Measurements from ENCODE around the gene BSCL2. TPM values are rescaled to one million over a fixed set of nuclear protein-coding genes. Genes with fewer than 3 reads are reported as not detected.

Gene BSCL2
- total and polyA plus RNA-seq, 2 of the 13 experiments (the other 11 are each of a cell fraction or from before 2014, with no cell fraction given) = 19.5 to 21.1 TPM

DNA sequence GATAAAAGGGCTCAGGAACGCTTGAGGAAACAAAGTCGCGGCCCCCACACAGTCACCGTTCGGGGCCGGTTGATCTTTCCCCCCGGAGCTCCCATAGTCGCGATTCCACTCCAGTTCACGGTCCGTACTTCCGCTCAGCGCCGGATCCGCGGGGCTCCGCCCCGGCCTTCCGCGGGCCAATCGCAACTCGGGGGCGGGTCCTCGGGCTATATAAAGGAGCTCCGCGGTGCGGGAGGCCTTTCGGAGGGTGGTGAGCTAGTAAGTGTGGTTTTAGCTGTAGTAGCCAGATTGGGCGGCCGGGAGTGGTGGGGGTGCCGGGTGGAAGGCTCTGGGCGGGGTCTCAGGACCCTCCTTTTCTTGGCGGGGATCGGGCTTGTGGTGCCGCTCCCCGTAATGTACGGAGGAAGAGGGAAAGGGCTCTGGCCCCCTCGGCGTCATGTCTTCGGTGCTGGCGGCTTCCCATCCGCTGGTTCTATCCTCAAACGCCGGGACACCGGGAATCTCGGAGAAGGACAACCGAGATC, 42.1 kb downstream of the BSCL2 start, which contains the start of the genes C11orf98 and CSKMT (continued):
- TF ChIP-seq, protein P1, sequence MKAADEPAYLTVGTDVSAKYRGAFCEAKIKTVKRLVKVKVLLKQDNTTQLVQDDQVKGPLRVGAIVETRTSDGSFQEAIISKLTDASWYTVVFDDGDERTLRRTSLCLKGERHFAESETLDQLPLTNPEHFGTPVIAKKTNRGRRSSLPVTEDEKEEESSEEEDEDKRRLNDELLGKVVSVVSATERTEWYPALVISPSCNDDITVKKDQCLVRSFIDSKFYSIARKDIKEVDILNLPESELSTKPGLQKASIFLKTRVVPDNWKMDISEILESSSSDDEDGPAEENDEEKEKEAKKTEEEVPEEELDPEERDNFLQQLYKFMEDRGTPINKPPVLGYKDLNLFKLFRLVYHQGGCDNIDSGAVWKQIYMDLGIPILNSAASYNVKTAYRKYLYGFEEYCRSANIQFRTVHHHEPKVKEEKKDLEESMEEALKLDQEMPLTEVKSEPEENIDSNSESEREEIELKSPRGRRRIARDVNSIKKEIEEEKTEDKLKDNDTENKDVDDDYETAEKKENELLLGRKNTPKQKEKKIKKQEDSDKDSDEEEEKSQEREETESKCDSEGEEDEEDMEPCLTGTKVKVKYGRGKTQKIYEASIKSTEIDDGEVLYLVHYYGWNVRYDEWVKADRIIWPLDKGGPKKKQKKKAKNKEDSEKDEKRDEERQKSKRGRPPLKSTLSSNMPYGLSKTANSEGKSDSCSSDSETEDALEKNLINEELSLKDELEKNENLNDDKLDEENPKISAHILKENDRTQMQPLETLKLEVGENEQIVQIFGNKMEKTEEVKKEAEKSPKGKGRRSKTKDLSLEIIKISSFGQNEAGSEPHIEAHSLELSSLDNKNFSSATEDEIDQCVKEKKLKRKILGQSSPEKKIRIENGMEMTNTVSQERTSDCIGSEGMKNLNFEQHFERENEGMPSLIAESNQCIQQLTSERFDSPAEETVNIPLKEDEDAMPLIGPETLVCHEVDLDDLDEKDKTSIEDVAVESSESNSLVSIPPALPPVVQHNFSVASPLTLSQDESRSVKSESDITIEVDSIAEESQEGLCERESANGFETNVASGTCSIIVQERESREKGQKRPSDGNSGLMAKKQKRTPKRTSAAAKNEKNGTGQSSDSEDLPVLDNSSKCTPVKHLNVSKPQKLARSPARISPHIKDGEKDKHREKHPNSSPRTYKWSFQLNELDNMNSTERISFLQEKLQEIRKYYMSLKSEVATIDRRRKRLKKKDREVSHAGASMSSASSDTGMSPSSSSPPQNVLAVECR (CRISPR knock-in tag; IDR thresholded peaks at IDR 0.05; ENCODE audit: borderline replicate concordance) = peak; percentile 77; the same call in 1 of the 2 replicates
- TF ChIP-seq ZNF749 (CRISPR knock-in tag; IDR thresholded peaks at IDR 0.05; ENCODE audit: borderline replicate concordance) (peak; percentile 87; the same call in 1 of the 2 replicates), ZNF12 (CRISPR knock-in tag; IDR thresholded peaks at IDR 0.05) (peak; percentile 43; the same call in 1 of the 2 replicates), ZNF883 (CRISPR knock-in tag; IDR thresholded peaks at IDR 0.05; ENCODE audit: not compliant biosample characterization) (peak; percentile 54), ZNF878 (CRISPR knock-in tag; IDR thresholded peaks at IDR 0.05) (no peak; the same call in none of the 2 replicates), TBP (CRISPR knock-in tag; IDR thresholded peaks at IDR 0.05) (no peak), ZNF550 (CRISPR knock-in tag; IDR thresholded peaks at IDR 0.05; ENCODE audit: borderline replicate concordance) (no peak), ZNF549 (CRISPR knock-in tag; IDR thresholded peaks at IDR 0.05) (0 out of 2 replicates have a peak, but pooled peaks have one; percentile 9), RBFOX2 (IDR thresholded peaks at IDR 0.05; ENCODE audit: low read depth, low read length) (peak; percentile 99), ZNF253 (CRISPR knock-in tag; IDR thresholded peaks at IDR 0.05; ENCODE audit: borderline replicate concordance) (peak; percentile 47; the same call in 1 of the 2 replicates)
- TF ChIP-seq, protein P2, sequence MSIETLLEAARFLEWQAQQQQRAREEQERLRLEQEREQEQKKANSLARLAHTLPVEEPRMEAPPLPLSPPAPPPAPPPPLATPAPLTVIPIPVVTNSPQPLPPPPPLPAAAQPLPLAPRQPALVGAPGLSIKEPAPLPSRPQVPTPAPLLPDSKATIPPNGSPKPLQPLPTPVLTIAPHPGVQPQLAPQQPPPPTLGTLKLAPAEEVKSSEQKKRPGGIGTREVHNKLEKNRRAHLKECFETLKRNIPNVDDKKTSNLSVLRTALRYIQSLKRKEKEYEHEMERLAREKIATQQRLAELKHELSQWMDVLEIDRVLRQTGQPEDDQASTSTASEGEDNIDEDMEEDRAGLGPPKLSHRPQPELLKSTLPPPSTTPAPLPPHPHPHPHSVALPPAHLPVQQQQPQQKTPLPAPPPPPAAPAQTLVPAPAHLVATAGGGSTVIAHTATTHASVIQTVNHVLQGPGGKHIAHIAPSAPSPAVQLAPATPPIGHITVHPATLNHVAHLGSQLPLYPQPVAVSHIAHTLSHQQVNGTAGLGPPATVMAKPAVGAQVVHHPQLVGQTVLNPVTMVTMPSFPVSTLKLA (IDR thresholded peaks at IDR 0.05) = no peak
- TF ChIP-seq, protein P3, sequence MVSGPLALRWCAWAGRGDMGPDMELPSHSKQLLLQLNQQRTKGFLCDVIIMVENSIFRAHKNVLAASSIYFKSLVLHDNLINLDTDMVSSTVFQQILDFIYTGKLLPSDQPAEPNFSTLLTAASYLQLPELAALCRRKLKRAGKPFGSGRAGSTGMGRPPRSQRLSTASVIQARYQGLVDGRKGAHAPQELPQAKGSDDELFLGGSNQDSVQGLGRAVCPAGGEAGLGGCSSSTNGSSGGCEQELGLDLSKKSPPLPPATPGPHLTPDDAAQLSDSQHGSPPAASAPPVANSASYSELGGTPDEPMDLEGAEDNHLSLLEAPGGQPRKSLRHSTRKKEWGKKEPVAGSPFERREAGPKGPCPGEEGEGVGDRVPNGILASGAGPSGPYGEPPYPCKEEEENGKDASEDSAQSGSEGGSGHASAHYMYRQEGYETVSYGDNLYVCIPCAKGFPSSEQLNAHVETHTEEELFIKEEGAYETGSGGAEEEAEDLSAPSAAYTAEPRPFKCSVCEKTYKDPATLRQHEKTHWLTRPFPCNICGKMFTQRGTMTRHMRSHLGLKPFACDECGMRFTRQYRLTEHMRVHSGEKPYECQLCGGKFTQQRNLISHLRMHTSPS (CRISPR knock-in tag; IDR thresholded peaks at IDR 0.05; ENCODE audit: low read depth) = no peak
- TF ChIP-seq, protein P4, sequence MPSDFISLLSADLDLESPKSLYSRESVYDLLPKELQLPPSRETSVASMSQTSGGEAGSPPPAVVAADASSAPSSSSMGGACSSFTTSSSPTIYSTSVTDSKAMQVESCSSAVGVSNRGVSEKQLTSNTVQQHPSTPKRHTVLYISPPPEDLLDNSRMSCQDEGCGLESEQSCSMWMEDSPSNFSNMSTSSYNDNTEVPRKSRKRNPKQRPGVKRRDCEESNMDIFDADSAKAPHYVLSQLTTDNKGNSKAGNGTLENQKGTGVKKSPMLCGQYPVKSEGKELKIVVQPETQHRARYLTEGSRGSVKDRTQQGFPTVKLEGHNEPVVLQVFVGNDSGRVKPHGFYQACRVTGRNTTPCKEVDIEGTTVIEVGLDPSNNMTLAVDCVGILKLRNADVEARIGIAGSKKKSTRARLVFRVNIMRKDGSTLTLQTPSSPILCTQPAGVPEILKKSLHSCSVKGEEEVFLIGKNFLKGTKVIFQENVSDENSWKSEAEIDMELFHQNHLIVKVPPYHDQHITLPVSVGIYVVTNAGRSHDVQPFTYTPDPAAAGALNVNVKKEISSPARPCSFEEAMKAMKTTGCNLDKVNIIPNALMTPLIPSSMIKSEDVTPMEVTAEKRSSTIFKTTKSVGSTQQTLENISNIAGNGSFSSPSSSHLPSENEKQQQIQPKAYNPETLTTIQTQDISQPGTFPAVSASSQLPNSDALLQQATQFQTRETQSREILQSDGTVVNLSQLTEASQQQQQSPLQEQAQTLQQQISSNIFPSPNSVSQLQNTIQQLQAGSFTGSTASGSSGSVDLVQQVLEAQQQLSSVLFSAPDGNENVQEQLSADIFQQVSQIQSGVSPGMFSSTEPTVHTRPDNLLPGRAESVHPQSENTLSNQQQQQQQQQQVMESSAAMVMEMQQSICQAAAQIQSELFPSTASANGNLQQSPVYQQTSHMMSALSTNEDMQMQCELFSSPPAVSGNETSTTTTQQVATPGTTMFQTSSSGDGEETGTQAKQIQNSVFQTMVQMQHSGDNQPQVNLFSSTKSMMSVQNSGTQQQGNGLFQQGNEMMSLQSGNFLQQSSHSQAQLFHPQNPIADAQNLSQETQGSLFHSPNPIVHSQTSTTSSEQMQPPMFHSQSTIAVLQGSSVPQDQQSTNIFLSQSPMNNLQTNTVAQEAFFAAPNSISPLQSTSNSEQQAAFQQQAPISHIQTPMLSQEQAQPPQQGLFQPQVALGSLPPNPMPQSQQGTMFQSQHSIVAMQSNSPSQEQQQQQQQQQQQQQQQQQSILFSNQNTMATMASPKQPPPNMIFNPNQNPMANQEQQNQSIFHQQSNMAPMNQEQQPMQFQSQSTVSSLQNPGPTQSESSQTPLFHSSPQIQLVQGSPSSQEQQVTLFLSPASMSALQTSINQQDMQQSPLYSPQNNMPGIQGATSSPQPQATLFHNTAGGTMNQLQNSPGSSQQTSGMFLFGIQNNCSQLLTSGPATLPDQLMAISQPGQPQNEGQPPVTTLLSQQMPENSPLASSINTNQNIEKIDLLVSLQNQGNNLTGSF (CRISPR knock-in tag; IDR thresholded peaks at IDR 0.05) = no peak

Data from HepG2 (cell line).